Pancreas (tissue), 10 donors: ENCODE data around the gene RAI14. TPM values are rescaled to one million over a fixed set of nuclear protein-coding genes. Genes with fewer than 3 reads are reported as not detected.
"Not testable (repeated sequence)": the region's sequence is repeated elsewhere in the genome, so short reads cannot be mapped to it uniquely, and the experiment has no call there.

ENCODE experiments used
- ATAC-seq, 4 donors: fragments of 200-7000 bp; cut with Tn5 transposase; one replicate each; pipeline versions ENCODE4 v1.8.0 to v1.9.1; 2020; ENCODE audit warnings: mild to moderate bottlenecking in 4 of 4, moderate library complexity in 4 of 4
- DNase-seq, 6 donors: peaks; one replicate each; pipeline ENCODE4 v3.0.0-alpha.2; 2020
- FAIRE-seq: peaks from 2 replicates; lab custom pipeline; 2012; peaks lifted over from hg19 to GRCh38; lab: Jason Lieb, UNC
- H3K27ac ChIP-seq, 4 donors: fragments of 200-600 bp; sonication (generic); 1 replicate in 3 of 4; 2 replicates in 1 of 4; pipeline versions ENCODE4 v1.5.0 to v1.8.0; 2020
- H3K27me3 ChIP-seq, 4 donors: fragments of 200-600 bp; one replicate each; pipeline ENCODE4 v1.8.0; 2021
- H3K36me3 ChIP-seq, 3 donors: fragments of 200-600 bp; sonication (generic) in 1 of 3; one replicate each; pipeline versions ENCODE4 v1.5.0 to v1.8.0; 2020 to 2021
- H3K4me1 ChIP-seq, 3 donors: fragments of 200-600 bp; one replicate each; pipeline ENCODE4 v1.8.0; 2021
- H3K4me3 ChIP-seq, 4 donors: fragments of 200-600 bp; sonication (generic) in 2 of 4; one replicate each; pipeline versions ENCODE4 v1.5.0 to v1.8.0; 2020 to 2021
- H3K9me3 ChIP-seq, 4 donors: fragments of 200-600 bp; one replicate each; pipeline ENCODE4 v1.8.0; 2021
- WGBS, 2 donors: extraction: QIAGEN DNeasy Blood & Tissue Kit; methylation state at CpG; one replicate each; pipeline ENCODE4 v1.1.7; 2013; 5-methylcytosine and 5-hydroxymethylcytosine counted together
- intact Hi-C, 3 donors: fragments of 100-400 bp; cut with DNase I; formaldehyde crosslinking; loops; one replicate each; pipeline versions ENCODE4 v1.11.1 to v1.14.2; 2022
- polyA plus RNA-seq, 2 donors: library from polyadenylated mRNA; stranded (reverse); fragments of 200-250 nt; gene quantifications; one replicate each; pipeline ENCODE4 v1.2.3, GENCODE V29; 2013
- total RNA-seq, 6 donors: library from RNA; stranded (reverse); fragmentation: NEBNext Ultra II Directional in 4 of 6; extraction: Animal tissue kit (Norgen Biotek cat#: 25700) in 4 of 6; gene quantifications; one replicate each; pipeline versions ENCODE4 v1.2.1 to v1.2.4, GENCODE V29; 2021 to 2023
- TF ChIP-seq, protein P1 (sequence below), 4 donors: fragments of 200-600 bp; sonication (generic) in 3 of 4; IDR thresholded peaks; one replicate each; pipeline versions ENCODE4 v1.5.0 to v1.8.0; 2021; ENCODE audit warnings: antibody characterized with exemption in 4 of 4
- donor health status: healthy with polysubstance abuse.
- donor health status: DM: no; HTN: no; CAD: no; lungs with moderate emphysema.
- donor health status: DM: no; HTN: no; CAD: no.
- donor health status: control.
- donor health status: control.
- donor health status: Bipolar disorder and iron deficiency.
- donor health status: DM: yes; HTN: yes; CAD: no.
- donor health status: DM: no; HTN: no; CAD: no.
- donor health status: DM: no; HTN: no; CAD: no.
- donor health status: DM: yes; HTN: yes; CAD: no.

Gene RAI14
- total and polyA plus RNA-seq, 8 donors = 5.4 to 25.1 (median 14.9) TPM

GRCh38 chr5:34698754-34699153 lies 42.6 kb downstream of the RAI14 start:
- no peaks in the 10 kb centered on the region for H3K9me3 ChIP-seq
- FAIRE-seq (no peak), ATAC-seq (no peak), DNase-seq (no peak)
- H3K27me3 ChIP-seq = no peaks in the 10 kb centered on the region
- intact Hi-C loops = no loop called here
- TF ChIP-seq, protein P1, sequence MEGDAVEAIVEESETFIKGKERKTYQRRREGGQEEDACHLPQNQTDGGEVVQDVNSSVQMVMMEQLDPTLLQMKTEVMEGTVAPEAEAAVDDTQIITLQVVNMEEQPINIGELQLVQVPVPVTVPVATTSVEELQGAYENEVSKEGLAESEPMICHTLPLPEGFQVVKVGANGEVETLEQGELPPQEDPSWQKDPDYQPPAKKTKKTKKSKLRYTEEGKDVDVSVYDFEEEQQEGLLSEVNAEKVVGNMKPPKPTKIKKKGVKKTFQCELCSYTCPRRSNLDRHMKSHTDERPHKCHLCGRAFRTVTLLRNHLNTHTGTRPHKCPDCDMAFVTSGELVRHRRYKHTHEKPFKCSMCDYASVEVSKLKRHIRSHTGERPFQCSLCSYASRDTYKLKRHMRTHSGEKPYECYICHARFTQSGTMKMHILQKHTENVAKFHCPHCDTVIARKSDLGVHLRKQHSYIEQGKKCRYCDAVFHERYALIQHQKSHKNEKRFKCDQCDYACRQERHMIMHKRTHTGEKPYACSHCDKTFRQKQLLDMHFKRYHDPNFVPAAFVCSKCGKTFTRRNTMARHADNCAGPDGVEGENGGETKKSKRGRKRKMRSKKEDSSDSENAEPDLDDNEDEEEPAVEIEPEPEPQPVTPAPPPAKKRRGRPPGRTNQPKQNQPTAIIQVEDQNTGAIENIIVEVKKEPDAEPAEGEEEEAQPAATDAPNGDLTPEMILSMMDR (IDR thresholded peaks at IDR 0.05) = no peak
- no peak overlapping the region for H3K27ac ChIP-seq
- peaks cover 0 to 15% (median 0%) of the 10 kb centered on the region in 3 donors for H3K4me1 ChIP-seq
- no peak overlapping the region for H3K4me3 ChIP-seq
- H3K36me3 ChIP-seq = no peaks in the 10 kb centered on the region
- 93 to 96% methylated on average over 6 of the region's 6 CpGs for whole genome bisulfite sequencing, 2 donors

DNA sequence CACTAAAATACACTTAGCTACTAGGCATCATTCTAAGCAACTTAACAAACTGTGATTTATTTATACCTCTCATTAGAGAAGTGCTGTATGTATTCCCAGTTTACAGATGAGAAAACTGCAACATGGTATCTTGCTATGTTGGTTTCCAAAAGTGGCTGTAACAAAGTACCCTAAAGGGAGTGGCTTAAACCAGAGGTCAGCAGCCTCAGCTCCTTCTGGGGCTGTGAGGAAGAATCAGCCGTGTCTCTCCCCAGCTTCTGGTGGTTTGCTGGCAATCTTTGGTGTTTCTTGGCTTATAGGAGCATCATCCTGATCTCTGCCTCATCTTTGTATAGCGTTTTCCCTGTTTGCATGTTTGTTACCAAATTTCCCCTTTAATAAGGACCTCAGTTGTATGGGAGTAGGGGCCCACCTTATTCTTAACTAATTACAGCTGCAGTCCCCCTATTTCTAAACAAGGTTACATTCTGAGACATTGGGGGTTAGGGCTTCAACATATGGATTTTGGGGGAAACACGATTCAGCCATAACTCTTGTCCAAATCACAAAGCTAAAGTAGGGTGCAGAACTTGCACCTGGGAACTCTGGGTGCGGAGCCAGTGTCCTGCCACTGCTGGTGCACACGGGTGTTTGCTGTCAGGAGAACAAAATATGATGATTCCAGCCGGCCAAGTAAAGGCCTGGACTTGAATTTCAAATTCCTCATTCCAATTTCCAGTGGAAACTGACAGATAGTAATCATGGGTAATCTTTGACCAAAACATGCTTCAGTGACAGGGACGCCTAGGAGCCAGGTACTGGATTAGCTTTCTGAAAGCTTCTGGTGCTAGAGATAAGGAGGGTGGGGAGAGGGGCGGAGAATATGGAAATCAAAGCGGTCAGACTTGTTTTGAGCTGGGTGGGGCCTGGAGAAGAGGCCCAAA lies 43.3 kb downstream of the RAI14 start:
- H3K9me3 ChIP-seq = no peaks in the 10 kb centered on the region
- no peak overlapping the region for H3K27ac ChIP-seq
- no peak for FAIRE-seq
- intact Hi-C loops = no loop called here
- H3K4me3 ChIP-seq = no peak overlapping the region
- H3K36me3 ChIP-seq = no peaks in the 10 kb centered on the region
- 35 to 38% methylated on average over 9 of the region's 9 CpGs for WGBS, 2 donors
- TF ChIP-seq, protein P1 (IDR thresholded peaks at IDR 0.05) = no peak
- DNase-seq = peak in 3 of 6 donors; percentile 28 to 42 (median 32)
- no peaks in the 10 kb centered on the region for H3K27me3 ChIP-seq
- H3K4me1 ChIP-seq = peaks cover 0 to 15% (median 0%) of the 10 kb centered on the region in 3 donors
- peak; percentile 86 to 98 (median 92) for ATAC-seq

- intact Hi-C loops = no loop called here
- WGBS, 2 donors = 52 to 57% methylated on average over 2 of the region's 2 CpGs
These were observed 43.9 kb downstream of the RAI14 start for GRCh38 chr5:34700078-34700452.

DNA sequence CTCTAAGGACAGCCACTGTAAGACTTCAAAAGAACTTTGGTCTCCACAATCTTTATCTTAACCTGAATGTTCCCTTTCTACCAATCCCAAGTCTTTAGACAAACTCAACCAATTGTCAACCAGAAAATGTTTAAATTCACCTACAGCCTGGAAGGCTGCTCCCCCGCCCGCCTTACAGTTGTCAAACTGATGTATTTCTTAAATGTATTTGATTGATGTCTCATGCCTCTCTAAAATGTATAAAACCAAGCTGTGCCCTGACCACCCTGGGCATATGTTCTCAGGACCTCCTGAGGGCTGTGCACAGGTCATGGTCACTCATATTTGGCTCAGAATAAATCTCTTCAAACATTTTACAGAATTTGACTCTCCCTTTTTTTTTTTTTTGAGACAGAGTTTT lies 45.3 kb downstream of the RAI14 start:
- H3K27ac ChIP-seq, ATAC-seq, H3K36me3 ChIP-seq, H3K27me3 ChIP-seq, FAIRE-seq, intact Hi-C loops, H3K4me3 ChIP-seq, DNase-seq, H3K9me3 ChIP-seq: not testable (repeated sequence)
- WGBS, 2 donors = 99 to 100% methylated on average over 2 of the region's 2 CpGs
- peaks cover 0 to 10% (median 0%) of the 10 kb centered on the region in 3 donors for H3K4me1 ChIP-seq

More at GRCh38 chr5:34700078-34700452, 43.9 kb downstream of the RAI14 start:
- TF ChIP-seq, protein P1 (IDR thresholded peaks at IDR 0.05) = no peak
- FAIRE-seq (no peak), ATAC-seq (peak in 2 of 4 donors; percentile 17 to 36), DNase-seq (no peak)
- H3K4me3 ChIP-seq = no peak overlapping the region
- H3K27me3 ChIP-seq = no peaks in the 10 kb centered on the region
- H3K36me3 ChIP-seq = no peaks in the 10 kb centered on the region
- H3K9me3 ChIP-seq = no peaks in the 10 kb centered on the region
- H3K27ac ChIP-seq = no peak overlapping the region
- peaks cover 0 to 15% (median 0%) of the 10 kb centered on the region in 3 donors for H3K4me1 ChIP-seq

DNA sequence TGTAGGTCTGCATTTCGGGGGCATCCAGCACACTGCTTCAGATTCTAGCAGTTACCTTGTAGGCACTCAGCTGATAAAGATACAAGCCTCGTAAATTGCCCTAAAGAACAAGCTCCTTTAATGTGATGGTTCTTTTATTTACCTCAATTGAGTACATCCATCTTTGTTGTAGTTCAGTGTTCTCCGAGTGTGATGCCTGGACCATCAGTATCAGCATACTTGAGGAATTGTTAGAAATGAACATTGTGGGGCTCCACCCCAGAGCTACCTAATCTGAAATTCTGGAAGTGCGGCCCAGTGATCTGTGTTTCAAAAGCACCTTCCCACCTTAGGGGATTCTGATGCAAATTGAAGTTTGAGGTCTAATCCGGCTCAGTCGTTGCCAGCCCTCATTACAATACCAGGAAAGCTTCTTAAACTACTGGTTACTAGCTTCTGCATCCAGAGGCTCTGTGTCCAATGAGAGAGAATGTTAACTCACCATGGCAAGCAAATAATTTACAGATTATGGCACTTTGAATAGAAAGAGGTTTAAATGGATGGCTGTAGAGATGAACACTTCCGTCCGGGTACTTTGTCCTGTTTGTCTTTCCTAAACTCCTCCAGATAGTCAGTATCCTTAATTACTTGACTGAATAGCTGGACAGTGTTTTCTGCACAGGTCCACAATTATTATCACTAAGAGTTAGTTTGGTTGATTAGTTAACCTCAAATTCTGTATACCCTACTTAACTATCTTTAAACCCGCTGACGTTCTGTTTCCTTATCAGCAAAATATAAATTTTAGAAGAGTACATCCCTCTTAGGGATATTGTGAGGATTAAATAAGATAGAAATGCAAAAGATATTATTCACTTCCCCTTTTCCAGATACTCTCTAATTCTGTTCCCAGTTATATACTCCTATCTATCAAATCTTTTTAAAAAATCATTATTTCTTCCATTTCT lies 47.9 kb downstream of the RAI14 start:
- peaks cover 0 to 10% (median 0%) of the 10 kb centered on the region in 3 donors for H3K4me1 ChIP-seq
- intact Hi-C loops = no loop called here
- 88 to 93% methylated on average over 10 of the region's 10 CpGs for WGBS, 2 donors
- DNase-seq = no peak
- no peaks in the 10 kb centered on the region for H3K36me3 ChIP-seq
- ATAC-seq = no peak
- no peak overlapping the region for H3K4me3 ChIP-seq
- TF ChIP-seq, protein P1 (IDR thresholded peaks at IDR 0.05) = no peak
- no peaks in the 10 kb centered on the region for H3K27me3 ChIP-seq
- no peak for FAIRE-seq
- H3K27ac ChIP-seq = no peak overlapping the region
- no peaks in the 10 kb centered on the region for H3K9me3 ChIP-seq
